ENCODE results near the gene MED29. TPM values are rescaled to one million over a fixed set of nuclear protein-coding genes. Genes with fewer than 3 reads are reported as not detected.

The MED29 gene
- total RNA-seq, 2 donors from 2014 or later = 29.3 to 86.1 TPM

GRCh38 chr19:39389631-39390414 is 1.4 kb upstream of the MED29 start:
- peaks cover 16 to 38% of the 10 kb centered on the region in 2 donors for H3K4me1 ChIP-seq (ENCODE audit: control insufficient read depth in 1 of 2, low read depth in 2 of 2)
- no peak for ATAC-seq (ENCODE audit: insufficient number of reproducible peaks, low FRiP score, low read depth)
- H3K4me3 ChIP-seq = peak overlapping the region; percentile 87

GRCh38 chr19:39390451-39390750 is 777 bp upstream of the MED29 start:
- no peak for TF ChIP-seq CTCF (IDR thresholded peaks at IDR 0.05)
- no peak for ATAC-seq (ENCODE audit: insufficient number of reproducible peaks, low FRiP score, low read depth)
- peak overlapping the region; percentile 96 to 99 for H3K27ac ChIP-seq
- no peaks in the 10 kb centered on the region for H3K9me3 ChIP-seq
- peaks cover 16 to 38% of the 10 kb centered on the region in 2 donors for H3K4me1 ChIP-seq (ENCODE audit: control insufficient read depth in 1 of 2, low read depth in 2 of 2)
- DNase-seq (ENCODE audit: low spot score) = no peak
- peak overlapping the region; percentile 87 for H3K4me3 ChIP-seq
- H3K27me3 ChIP-seq (replicated peaks; ENCODE audit: insufficient read depth) = no peaks in the 10 kb centered on the region
- peaks cover 38% of the 10 kb centered on the region for H3K36me3 ChIP-seq

More at GRCh38 chr19:39389631-39390414, 1.4 kb upstream of the MED29 start:
- Histone ChIP-seq H3K27me3 (replicated peaks; ENCODE audit: insufficient read depth) (no peaks in the 10 kb centered on the region), H3K36me3 (peaks cover 32% of the 10 kb centered on the region), H3K9me3 (no peaks in the 10 kb centered on the region), H3K27ac (peak overlapping the region; percentile 96 to 99)
- no peak for DNase-seq (ENCODE audit: low spot score)
- TF ChIP-seq CTCF (IDR thresholded peaks at IDR 0.05) = no peak

GRCh38 chr19:39397360-39398296 is 6.5 kb downstream of the MED29 start:
- Histone ChIP-seq H3K27ac (peak overlapping the region; percentile 83 to 92), H3K4me3 (peak overlapping the region; percentile 42), H3K9me3 (no peaks in the 10 kb centered on the region), H3K4me1 (ENCODE audit: control insufficient read depth in 1 of 2, low read depth in 2 of 2) (peaks cover 13 to 41% of the 10 kb centered on the region in 2 donors), H3K27me3 (replicated peaks; ENCODE audit: insufficient read depth) (no peaks in the 10 kb centered on the region), H3K36me3 (peaks cover 16% of the 10 kb centered on the region)
- DNase-seq (ENCODE audit: low spot score) (no peak), ATAC-seq (ENCODE audit: insufficient number of reproducible peaks, low FRiP score, low read depth) (peak; percentile 31)
- peak; percentile 95 for TF ChIP-seq CTCF (IDR thresholded peaks at IDR 0.05)

- H3K4me3 ChIP-seq = peak overlapping the region; percentile 42
- peaks cover 13 to 39% of the 10 kb centered on the region in 2 donors for H3K4me1 ChIP-seq (ENCODE audit: control insufficient read depth in 1 of 2, low read depth in 2 of 2)
- DNase-seq (ENCODE audit: low spot score) (no peak), ATAC-seq (ENCODE audit: insufficient number of reproducible peaks, low FRiP score, low read depth) (no peak)
- TF ChIP-seq CTCF (IDR thresholded peaks at IDR 0.05) = no peak
- H3K27ac ChIP-seq = peak overlapping the region; percentile 83 to 92
- no peaks in the 10 kb centered on the region for H3K27me3 ChIP-seq (replicated peaks; ENCODE audit: insufficient read depth)
- H3K36me3 ChIP-seq = peaks cover 14% of the 10 kb centered on the region
- no peaks in the 10 kb centered on the region for H3K9me3 ChIP-seq
These were observed 7.2 kb downstream of the MED29 start for GRCh38 chr19:39398297-39398864.

- no peak overlapping the region for H3K4me3 ChIP-seq
- no peak for DNase-seq (ENCODE audit: low spot score)
- peaks cover 20 to 47% of the 10 kb centered on the region in 2 donors for H3K4me1 ChIP-seq (ENCODE audit: control insufficient read depth in 1 of 2, low read depth in 2 of 2)
- TF ChIP-seq CTCF (IDR thresholded peaks at IDR 0.05) = no peak
- ATAC-seq (ENCODE audit: insufficient number of reproducible peaks, low FRiP score, low read depth) = no peak
- H3K27me3 ChIP-seq (replicated peaks; ENCODE audit: insufficient read depth) = no peaks in the 10 kb centered on the region
- no peaks in the 10 kb centered on the region for H3K9me3 ChIP-seq
- H3K27ac ChIP-seq = peak overlapping the region in 1 of 2 donors; percentile 92
- peaks cover 9% of the 10 kb centered on the region for H3K36me3 ChIP-seq
These were observed 8.5 kb downstream of the MED29 start for GRCh38 chr19:39399668-39400050.

Data from thoracic aorta (tissue), 2 donors.